Spinal cord (tissue), 10 donors: ENCODE results near the gene THSD4. TPM values are rescaled to one million over a fixed set of nuclear protein-coding genes. Genes with fewer than 3 reads are reported as not detected.

Source experiments
- DNase-seq, 6 donors: peaks; one replicate each; pipeline versions ENCODE4 v3.0.0 to v3.0.0-alpha.2; 2013 to 2015; ENCODE audit warnings: low spot score in 6 of 6, low read depth in 4 of 6
- H3K27ac ChIP-seq: one replicate; pipeline ENCODE4 v1.5.1; 2013; ENCODE audit warnings: low read depth, low read length, control low read depth
- H3K27me3 ChIP-seq: one replicate; pipeline ENCODE4 v1.6.1; 2013; ENCODE audit warnings: low read length; ENCODE audit not compliant: control insufficient read depth, insufficient read depth
- H3K36me3 ChIP-seq: one replicate; pipeline ENCODE4 v1.6.1; 2013; ENCODE audit warnings: low read length; ENCODE audit not compliant: control insufficient read depth, insufficient read depth
- H3K4me1 ChIP-seq: one replicate; pipeline ENCODE4 v1.6.1; 2013; ENCODE audit warnings: low read length; ENCODE audit not compliant: control insufficient read depth, insufficient read depth
- H3K4me3 ChIP-seq: one replicate; pipeline ENCODE4 v1.5.1; 2013; ENCODE audit warnings: low read depth, low read length, control low read depth
- H3K9me3 ChIP-seq: one replicate; pipeline ENCODE4 v1.6.1; 2013; ENCODE audit warnings: low read length; ENCODE audit not compliant: control insufficient read depth, insufficient read depth
- WGBS: methylation state at CpG from one replicate; pipeline ENCODE4 v1.1.5; 2013; ENCODE audit warnings: missing lambda C conversion rate; ENCODE audit not compliant: insufficient coverage; 5-methylcytosine and 5-hydroxymethylcytosine counted together
- polyA plus RNA-seq, 2 donors: library from polyadenylated mRNA; unstranded; fragments of 120-200 nt; gene quantifications; one replicate each; pipeline ENCODE4 v1.2.1, GENCODE V29; 2013; ENCODE audit not compliant: insufficient read length in 2 of 2
- total RNA-seq, 2 donors: library from RNA; depleted of rRNA in 1 of 2; stranded (reverse); fragments of 120-200 nt in 1 of 2; fragments of >200 nt in 1 of 2; gene quantifications; one replicate each; pipeline versions ENCODE4 v1.2.3 to v1.2.4, GENCODE V29; 2013 to 2014
- donor health status: healthy.

The THSD4 gene
- total and polyA plus RNA-seq, 4 donors = 18.2 to 127 (median 63.2) TPM

GRCh38 chr15:71496336-71496955, 381.2 kb downstream of the THSD4 start:
- H3K27ac ChIP-seq = no peak overlapping the region
- no peaks in the 10 kb centered on the region for H3K27me3 ChIP-seq
- H3K36me3 ChIP-seq = no peaks in the 10 kb centered on the region
- DNase-seq = no peak
- no peaks in the 10 kb centered on the region for H3K4me1 ChIP-seq
- 100% methylated on average over 1 of the region's 4 CpGs for WGBS
- H3K9me3 ChIP-seq = peaks cover 2% of the 10 kb centered on the region
- H3K4me3 ChIP-seq = no peak overlapping the region

DNA sequence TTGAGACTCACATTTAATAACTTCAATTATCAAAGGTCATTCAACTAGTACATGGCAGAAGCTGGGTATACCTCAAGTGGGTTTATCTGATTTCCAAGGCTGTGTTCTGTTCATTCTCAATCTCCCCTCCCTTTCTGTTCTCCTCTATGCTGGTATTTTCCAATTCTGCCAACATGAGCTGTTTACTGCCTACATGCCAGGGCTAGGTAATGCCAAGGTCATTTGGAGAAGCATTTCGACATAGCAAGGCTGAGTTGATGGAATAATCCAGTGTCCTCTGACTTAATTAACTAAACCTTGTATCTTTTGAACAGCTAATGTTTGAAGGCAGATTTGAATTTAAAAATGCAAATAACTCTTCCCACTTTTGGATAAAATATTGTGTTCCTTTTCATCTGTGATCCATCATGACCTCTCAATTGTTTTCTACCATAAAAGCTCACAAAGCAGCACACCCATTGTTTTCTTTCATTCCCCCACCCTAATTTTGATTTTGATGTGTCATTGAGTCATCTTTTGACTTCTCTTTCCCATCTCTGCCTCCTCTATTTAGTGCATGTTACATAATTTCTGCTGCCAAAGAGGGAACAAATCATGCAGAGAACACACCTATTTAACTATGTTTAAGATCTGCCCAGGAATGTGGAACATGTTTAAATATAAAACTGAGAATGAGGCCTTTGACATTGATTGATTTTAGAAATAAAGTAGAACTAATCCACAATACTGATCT, 386.2 kb downstream of the THSD4 start:
- Histone ChIP-seq H3K27ac (no peak overlapping the region), H3K27me3 (no peaks in the 10 kb centered on the region), H3K4me1 (no peaks in the 10 kb centered on the region), H3K4me3 (no peak overlapping the region), H3K9me3 (no peaks in the 10 kb centered on the region), H3K36me3 (no peaks in the 10 kb centered on the region)
- DNase-seq = no peak
- no CpG with 5 or more reads among the region's 1 CpG for WGBS

DNA sequence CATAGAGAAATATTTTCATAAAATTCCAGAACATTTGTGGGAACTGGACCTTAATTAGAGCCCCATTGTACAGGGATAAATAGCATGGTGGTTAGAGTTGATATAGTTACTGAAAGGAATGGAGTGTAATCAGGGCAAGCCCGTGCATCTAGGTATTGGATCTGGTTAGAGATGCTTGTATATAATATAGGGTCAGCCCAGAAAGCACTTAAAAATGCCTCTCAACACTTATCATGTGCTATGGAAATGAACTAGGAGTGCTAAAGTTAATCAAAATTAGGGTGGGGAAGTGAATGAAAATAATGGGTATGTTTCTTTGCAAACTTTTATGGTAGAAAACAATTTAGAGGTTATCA, 386.8 kb downstream of the THSD4 start:
- Histone ChIP-seq H3K4me1 (no peaks in the 10 kb centered on the region), H3K36me3 (no peaks in the 10 kb centered on the region), H3K4me3 (no peak overlapping the region), H3K27ac (no peak overlapping the region), H3K27me3 (no peaks in the 10 kb centered on the region), H3K9me3 (no peaks in the 10 kb centered on the region)
- no peak for DNase-seq
- WGBS = 86% methylated on average over 1 of the region's 1 CpG

GRCh38 chr15:71505962-71506361, 390.7 kb downstream of the THSD4 start:
- no peaks in the 10 kb centered on the region for H3K9me3 ChIP-seq
- WGBS = 63% methylated on average over 3 of the region's 4 CpGs

DNA sequence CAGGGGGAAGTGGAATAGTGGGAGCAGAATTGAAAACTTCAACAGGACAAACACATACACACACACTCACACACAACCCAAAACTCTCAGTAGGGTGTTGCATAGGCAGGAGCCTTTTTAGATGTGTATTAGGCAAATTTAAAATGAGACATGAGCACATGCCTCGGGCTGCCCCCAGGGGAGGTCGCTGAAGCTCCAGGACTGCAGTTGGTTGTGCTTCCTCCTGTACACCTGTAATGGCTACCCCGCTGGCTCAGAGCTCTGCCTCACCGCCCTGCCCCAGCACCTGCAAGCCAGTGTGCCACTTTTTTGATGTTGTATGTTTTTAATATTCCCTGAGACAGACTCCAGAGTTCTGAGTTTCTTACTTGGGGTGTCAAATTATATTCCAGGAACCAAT, 391.7 kb downstream of the THSD4 start:
- no peaks in the 10 kb centered on the region for H3K9me3 ChIP-seq
- no peak overlapping the region for H3K27ac ChIP-seq
- H3K4me3 ChIP-seq = no peak overlapping the region
- DNase-seq = no peak
- no peaks in the 10 kb centered on the region for H3K36me3 ChIP-seq
- H3K4me1 ChIP-seq = no peaks in the 10 kb centered on the region
- no peaks in the 10 kb centered on the region for H3K27me3 ChIP-seq
- 89% methylated on average over 1 of the region's 4 CpGs for WGBS

More at GRCh38 chr15:71505962-71506361, 390.7 kb downstream of the THSD4 start:
- Histone ChIP-seq H3K4me3 (no peak overlapping the region), H3K27ac (no peak overlapping the region), H3K4me1 (no peaks in the 10 kb centered on the region), H3K36me3 (no peaks in the 10 kb centered on the region), H3K27me3 (no peaks in the 10 kb centered on the region)
- no peak for DNase-seq

DNA sequence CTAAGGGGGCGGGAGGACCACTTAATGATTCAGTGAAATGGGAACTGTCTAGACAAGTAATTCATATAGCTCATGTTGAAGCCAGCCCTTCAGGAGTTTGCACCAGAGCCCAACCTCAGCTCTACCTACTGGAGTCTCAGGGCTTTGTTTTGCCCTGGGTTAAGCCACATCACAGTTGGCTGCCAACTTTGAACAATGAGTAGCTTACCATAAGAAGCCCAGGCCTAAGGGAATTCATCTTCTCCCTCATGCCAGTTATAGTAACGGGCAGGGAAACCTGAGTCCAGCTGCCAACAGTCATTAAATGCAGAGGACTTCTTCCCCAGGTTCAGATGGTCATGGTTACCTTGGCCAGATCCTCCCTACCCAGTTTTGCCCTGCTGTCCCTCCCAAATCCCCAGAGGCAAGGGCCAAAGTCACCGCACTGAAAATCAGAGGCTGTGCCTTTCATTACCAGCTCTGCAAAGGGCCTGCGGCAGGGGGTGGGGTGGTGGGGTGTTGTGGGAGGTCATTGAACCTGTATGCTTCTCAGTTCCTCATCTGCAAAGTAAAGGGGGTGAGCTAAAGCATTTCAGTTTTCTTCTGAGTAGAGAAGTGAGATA, 392.9 kb downstream of the THSD4 start:
- H3K4me1 ChIP-seq = no peaks in the 10 kb centered on the region
- H3K27me3 ChIP-seq = no peaks in the 10 kb centered on the region
- no peak overlapping the region for H3K27ac ChIP-seq
- WGBS = 81% methylated on average over 3 of the region's 4 CpGs
- no peak overlapping the region for H3K4me3 ChIP-seq
- H3K36me3 ChIP-seq = no peaks in the 10 kb centered on the region
- no peak for DNase-seq
- H3K9me3 ChIP-seq = no peaks in the 10 kb centered on the region

- Histone ChIP-seq H3K27ac (no peak overlapping the region), H3K36me3 (no peaks in the 10 kb centered on the region), H3K27me3 (no peaks in the 10 kb centered on the region), H3K4me3 (no peak overlapping the region), H3K9me3 (no peaks in the 10 kb centered on the region), H3K4me1 (no peaks in the 10 kb centered on the region)
- DNase-seq = peak in 1 of 6 donors; percentile 60
- no CpG with 5 or more reads among the region's 1 CpG for WGBS
These were observed 393.9 kb downstream of the THSD4 start for GRCh38 chr15:71509139-71509538.

DNA sequence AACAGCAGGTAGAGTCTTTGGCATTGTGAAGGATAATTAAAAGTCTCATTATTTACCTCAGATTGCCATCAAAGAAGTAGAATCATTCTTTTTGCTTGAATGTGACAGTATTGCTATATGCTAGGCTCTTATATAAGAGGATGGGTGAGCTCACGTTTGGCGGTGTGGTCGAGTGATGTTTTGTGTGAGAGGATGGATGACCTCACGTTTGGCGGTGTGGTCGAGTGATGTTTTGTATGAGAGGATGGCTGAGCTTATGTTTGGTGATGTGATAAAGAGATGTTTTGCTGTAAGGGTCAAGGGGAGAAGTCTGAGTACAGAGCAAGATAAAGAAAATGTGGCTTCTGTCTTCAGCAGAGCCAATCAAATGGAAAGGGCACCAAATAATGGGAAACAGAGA, 395.5 kb downstream of the THSD4 start:
- H3K27me3 ChIP-seq = no peaks in the 10 kb centered on the region
- DNase-seq = no peak
- H3K36me3 ChIP-seq = no peaks in the 10 kb centered on the region
- no peak overlapping the region for H3K27ac ChIP-seq
- WGBS = 76% methylated on average over 6 of the region's 6 CpGs
- H3K4me1 ChIP-seq = no peaks in the 10 kb centered on the region
- no peak overlapping the region for H3K4me3 ChIP-seq
- H3K9me3 ChIP-seq = no peaks in the 10 kb centered on the region

- 50% methylated on average over 2 of the region's 15 CpGs for WGBS
- Histone ChIP-seq H3K27me3 (no peaks in the 10 kb centered on the region), H3K4me3 (no peak overlapping the region), H3K4me1 (no peaks in the 10 kb centered on the region), H3K36me3 (no peaks in the 10 kb centered on the region), H3K27ac (peak overlapping the region; percentile 27), H3K9me3 (no peaks in the 10 kb centered on the region)
- DNase-seq = peak in 2 of 6 donors; percentile 55 to 79
These were observed 396.8 kb downstream of the THSD4 start for GRCh38 chr15:71511796-71512681.
